Neural cell (in vitro differentiated cells): ENCODE data around the gene NPC1.

ENCODE experiments used
- CTCF ChIP-seq: fragments of 450-650 bp; IDR thresholded peaks from 2 replicates; pipeline ENCODE4 v1.5.1; 2014; ENCODE audit warnings: antibody characterized with exemption, mild to moderate bottlenecking, moderate library complexity; ENCODE audit not compliant: poor library complexity, severe bottlenecking
- EP300 ChIP-seq: fragments of 450-650 bp; conservative IDR thresholded peaks from 2 replicates; pipeline ENCODE4 v1.6.1; 2014; ENCODE audit warnings: antibody characterized with exemption, mild to moderate bottlenecking, moderate library complexity; ENCODE audit not compliant: poor library complexity, severe bottlenecking
- EZH2 ChIP-seq: fragments of 200-600, 300-800 bp; shearing (Covaris generic), sonication (generic); IDR thresholded peaks from 2 replicates; pipeline ENCODE4 v1.6.1; 2014; ENCODE audit warnings: antibody characterized with exemption, low read length, borderline replicate concordance, mild to moderate bottlenecking; ENCODE audit not compliant: insufficient read depth, poor library complexity, severe bottlenecking
- POLR2AphosphoS5 ChIP-seq: IDR thresholded peaks from 2 replicates; pipeline ENCODE4 v1.6.1; 2012
- TAF1 ChIP-seq: IDR thresholded peaks from 2 replicates; pipeline ENCODE4 v1.6.1; 2012; ENCODE audit warnings: low read depth

- TF ChIP-seq CTCF (no peak), EP300 (no peak), EZH2 (no peak), POLR2AphosphoS5 (no peak), TAF1 (no peak)
Observed at GRCh38 chr18:23536204-23536603, 50.1 kb downstream of the NPC1 start.
